ENCODE results near the gene IPP.
A peak's percentile ranks its signal among the peaks of the same experiment; 100 is the strongest.
"Not testable (repeated sequence)": the region's sequence is repeated elsewhere in the genome, so short reads cannot be mapped to it uniquely, and the experiment has no call there.

The IPP gene

GRCh38 chr1:45739137-45739536, 11.3 kb downstream of the IPP start:
- no peak for DNase-seq

GRCh38 chr1:45730780-45731319, 19.6 kb downstream of the IPP start:
- no peak for DNase-seq

- DNase-seq: no peak
These were observed 20.2 kb downstream of the IPP start for GRCh38 chr1:45730075-45730779.

- not testable (repeated sequence) for DNase-seq
These were observed 24.4 kb downstream of the IPP start for GRCh38 chr1:45726007-45726406.

GRCh38 chr1:45723248-45723930, 27.1 kb downstream of the IPP start:
- DNase-seq: no peak

GRCh38 chr1:45722809-45723208, 27.6 kb downstream of the IPP start:
- no peak for DNase-seq

GRCh38 chr1:45721207-45721606, 29.2 kb downstream of the IPP start:
- no peak for DNase-seq

GRCh38 chr1:45718289-45718688, 32.2 kb downstream of the IPP start:
- no peak for DNase-seq

- not testable (repeated sequence) for DNase-seq
These were observed 33.1 kb downstream of the IPP start for GRCh38 chr1:45717386-45717785.

- no peak for DNase-seq
These were observed 33.8 kb downstream of the IPP start for GRCh38 chr1:45716700-45717099.

- no peak for DNase-seq
These were observed 36.7 kb downstream of the IPP start for GRCh38 chr1:45713711-45714110.

GRCh38 chr1:45704637-45705036, 45.8 kb downstream of the IPP start:
- no peak for DNase-seq

- no peak for DNase-seq
These were observed 55.6 kb downstream of the IPP start for GRCh38 chr1:45694823-45695222.

GRCh38 chr1:45693811-45694210, 56.6 kb downstream of the IPP start:
- DNase-seq: not testable (repeated sequence)

GRCh38 chr1:45687754-45688740, 62.4 kb downstream of the IPP start, which contains the start of gene TMEM69:
TMEM69 (plus strand) TSS chr1:45688181; CDS start chr1:45691069, 2,888 bp downstream.
- peak; percentile 81 for DNase-seq

- DNase-seq: peak; percentile 97
These were observed 63.3 kb downstream of the IPP start for GRCh38 chr1:45687014-45687753.

GRCh38 chr1:45686288-45687013, 64.0 kb downstream of the IPP start, which contains the start of gene GPBP1L1:
GPBP1L1 (minus strand) TSS chr1:45686533; CDS start chr1:45659087, 27,446 bp downstream.
- DNase-seq: peak; percentile 98

- DNase-seq: peak; percentile 71
These were observed 64.5 kb downstream of the IPP start for GRCh38 chr1:45686015-45686287.

GRCh38 chr1:45685308-45686014, 65.0 kb downstream of the IPP start:
- no peak for DNase-seq

GRCh38 chr1:45684402-45684801, 66.1 kb downstream of the IPP start:
- DNase-seq: no peak

- DNase-seq: no peak
These were observed 67.5 kb downstream of the IPP start for GRCh38 chr1:45682942-45683341.
